ENCODE results near the gene MAP1LC3B. TPM values are rescaled to one million over a fixed set of nuclear protein-coding genes. Genes with fewer than 3 reads are reported as not detected.

The MAP1LC3B gene
- total and polyA plus RNA-seq, 2 donors (not counting 1 experiment from before 2014, with no cell fraction given), result 72.7 to 75.8 TPM

- no peaks in the 10 kb centered on the region for H3K36me3 ChIP-seq (replicated peaks in 1 of 2; ENCODE audit: control extremely low read depth in 1 of 2, control insufficient read depth in 1 of 2, extremely low read depth in 1 of 2, insufficient read depth in 2 of 2, low read length in 1 of 2)
- no peaks in the 10 kb centered on the region for H3K79me2 ChIP-seq (ENCODE audit: control insufficient read depth, insufficient read depth, low read length)
- no peak for ATAC-seq (ENCODE audit: low read depth)
- TF ChIP-seq CTCF (IDR thresholded peaks at IDR 0.05), result no peak
- TF ChIP-seq EZH2 (IDR thresholded peaks at IDR 0.05; ENCODE audit: borderline replicate concordance, insufficient read depth, low read depth, low read length, poor library complexity, severe bottlenecking), result no peak
- POLR2A ChIA-PET, result no interaction called here
- no peaks in the 10 kb centered on the region for H3K9me3 ChIP-seq (ENCODE audit: control extremely low read depth in 1 of 3, control insufficient read depth in 2 of 3, insufficient read depth in 1 of 3, low read length in 2 of 3)
- H4K20me1 ChIP-seq (ENCODE audit: control insufficient read depth, insufficient read depth, low read length, poor library complexity, severe bottlenecking), result no peaks in the 10 kb centered on the region
- peaks cover 0 to 3% (median 0%) of the 10 kb centered on the region in 4 experiments for H3K27me3 ChIP-seq (replicated peaks in 1 of 4; ENCODE audit: control extremely low read depth in 1 of 4, control insufficient read depth in 3 of 4, insufficient read depth in 4 of 4, low read length in 3 of 4)
- Mint-ChIP-seq H3K27me3 (no peaks in the 10 kb centered on the region), H3K27ac (no peak overlapping the region), H3K4me3 (no peak overlapping the region), H3K4me1 (no peaks in the 10 kb centered on the region), H3K9me3 (ENCODE audit: insufficient read depth) (no peaks in the 10 kb centered on the region)
- no peaks in the 10 kb centered on the region for H3K4me1 ChIP-seq (ENCODE audit: control insufficient read depth in 2 of 2, insufficient read depth in 2 of 2, low read length in 2 of 2)
- no peak overlapping the region for H2AFZ ChIP-seq (ENCODE audit: insufficient read depth, low read depth, low read length, poor library complexity, severe bottlenecking)
- DNase-seq, result no peak
- no peak overlapping the region for H3K9ac ChIP-seq (ENCODE audit: low read length)
- intact Hi-C loops (cut with micrococcal nuclease), result no loop called here
- CTCF ChIA-PET, result interaction anchor here (1.1 kb wide), 1 partner anchor 220 kb away, joined by 3 read pairs; no protein-coding TSS in a partner anchor
- H3K4me3 ChIP-seq (ENCODE audit: control extremely low read depth in 1 of 5, extremely low read depth in 1 of 5, insufficient read depth in 1 of 5, low read depth in 2 of 5, low read length in 4 of 5), result no peak overlapping the region
- no peak overlapping the region for H3K27ac ChIP-seq (ENCODE audit: low read length in 2 of 2)
- H3K4me2 ChIP-seq (replicated peaks; ENCODE audit: low read depth, low read length, poor library complexity, severe bottlenecking), result no peak overlapping the region
- WGBS (ENCODE audit: insufficient coverage), result 95% methylated on average over 7 of the region's 9 CpGs
Observed at GRCh38 chr16:87415441-87415840, 23.3 kb downstream of the MAP1LC3B start.

GRCh38 chr16:87416826-87417527 is 24.8 kb downstream of the MAP1LC3B start:
- Mint-ChIP-seq H3K9me3 (ENCODE audit: insufficient read depth) (no peaks in the 10 kb centered on the region), H3K4me1 (no peaks in the 10 kb centered on the region), H3K27me3 (no peaks in the 10 kb centered on the region), H3K4me3 (no peak overlapping the region), H3K27ac (no peak overlapping the region)
- ATAC-seq (ENCODE audit: low read depth) (no peak), DNase-seq (no peak)
- Histone ChIP-seq H3K36me3 (replicated peaks in 1 of 2; ENCODE audit: control extremely low read depth in 1 of 2, control insufficient read depth in 1 of 2, extremely low read depth in 1 of 2, insufficient read depth in 2 of 2, low read length in 1 of 2) (no peaks in the 10 kb centered on the region), H3K27me3 (replicated peaks in 1 of 4; ENCODE audit: control extremely low read depth in 1 of 4, control insufficient read depth in 3 of 4, insufficient read depth in 4 of 4, low read length in 3 of 4) (peaks cover 0 to 3% (median 0%) of the 10 kb centered on the region in 4 experiments), H2AFZ (ENCODE audit: insufficient read depth, low read depth, low read length, poor library complexity, severe bottlenecking) (no peak overlapping the region), H3K79me2 (ENCODE audit: control insufficient read depth, insufficient read depth, low read length) (no peaks in the 10 kb centered on the region), H3K4me2 (replicated peaks; ENCODE audit: low read depth, low read length, poor library complexity, severe bottlenecking) (no peak overlapping the region), H3K4me1 (ENCODE audit: control insufficient read depth in 2 of 2, insufficient read depth in 2 of 2, low read length in 2 of 2) (no peaks in the 10 kb centered on the region), H3K9me3 (ENCODE audit: control extremely low read depth in 1 of 3, control insufficient read depth in 2 of 3, insufficient read depth in 1 of 3, low read length in 2 of 3) (no peaks in the 10 kb centered on the region), H3K9ac (ENCODE audit: low read length) (no peak overlapping the region), H4K20me1 (ENCODE audit: control insufficient read depth, insufficient read depth, low read length, poor library complexity, severe bottlenecking) (no peaks in the 10 kb centered on the region), H3K4me3 (ENCODE audit: control extremely low read depth in 1 of 5, extremely low read depth in 1 of 5, insufficient read depth in 1 of 5, low read depth in 2 of 5, low read length in 4 of 5) (no peak overlapping the region), H3K27ac (ENCODE audit: low read length in 2 of 2) (no peak overlapping the region)
- CTCF ChIA-PET, result interaction anchor here (0.7 to 2.4 kb wide), 9 partner anchors 10 to 352 kb away, joined by 3 to 35 read pairs (median 3); partner anchors contain the start of gene KLHDC4
- 97% methylated on average over 21 of the region's 23 CpGs for WGBS (ENCODE audit: insufficient coverage)
- intact Hi-C loops (cut with micrococcal nuclease), result no loop called here
- POLR2A ChIA-PET, result no interaction called here
- TF ChIP-seq EZH2 (IDR thresholded peaks at IDR 0.05; ENCODE audit: borderline replicate concordance, insufficient read depth, low read depth, low read length, poor library complexity, severe bottlenecking), result no peak
- TF ChIP-seq CTCF (IDR thresholded peaks at IDR 0.05), result peak; percentile 61

All from B cell (primary cell).